CD14-positive monocyte (primary cell): ENCODE data around the gene SFXN2. TPM values are rescaled to one million over a fixed set of nuclear protein-coding genes. Genes with fewer than 3 reads are reported as not detected.

ENCODE experiments used
- DNase-seq, 3 donors: peaks; one replicate each; pipeline ENCODE4 v3.0.0-alpha.2; 2011 to 2022
- H2AFZ ChIP-seq: 2 replicates; pipeline ENCODE4 v1.6.0; 2012; ENCODE audit warnings: mild to moderate bottlenecking, low read depth, low read length, inconsistent platforms; ENCODE audit not compliant: insufficient read depth, poor library complexity, severe bottlenecking
- H3K27ac ChIP-seq, 2 donors: 1 replicate in 1 of 2; 2 replicates in 1 of 2; pipeline ENCODE4 v1.5.1; 2012 to 2013; ENCODE audit warnings: low read length in 2 of 2, control low read depth in 1 of 2, inconsistent platforms in 1 of 2, low read depth in 1 of 2, mild to moderate bottlenecking in 1 of 2
- H3K27me3 ChIP-seq, 2 donors: one replicate each; pipeline versions ENCODE4 v1.6.0 to v1.6.1; 2011 to 2013; ENCODE audit warnings: low read length in 2 of 2; ENCODE audit not compliant: control insufficient read depth in 2 of 2, insufficient read depth in 2 of 2
- H3K36me3 ChIP-seq, 2 donors: replicated peaks in 1 of 2; 1 replicate in 1 of 2; 2 replicates in 1 of 2; pipeline versions ENCODE4 v1.5.1 to v1.6.1; 2012 to 2013; ENCODE audit warnings: low read length in 2 of 2, control low read depth in 1 of 2, inconsistent platforms in 1 of 2, mild to moderate bottlenecking in 1 of 2; ENCODE audit not compliant: insufficient read depth in 2 of 2, control insufficient read depth in 1 of 2
- H3K4me1 ChIP-seq, 2 donors: 1 replicate in 1 of 2; 2 replicates in 1 of 2; pipeline versions ENCODE4 v1.5.1 to v1.6.1; 2012 to 2013; ENCODE audit warnings: low read length in 2 of 2, control low read depth in 1 of 2, inconsistent platforms in 1 of 2, mild to moderate bottlenecking in 1 of 2, moderate library complexity in 1 of 2; ENCODE audit not compliant: insufficient read depth in 2 of 2, control insufficient read depth in 1 of 2
- H3K4me2 ChIP-seq: replicated peaks from 2 replicates; pipeline ENCODE3; 2012; ENCODE audit warnings: low read length, moderate library complexity, mild to moderate bottlenecking; ENCODE audit not compliant: poor library complexity, severe bottlenecking; ENCODE audit errors: extremely low read depth
- H3K4me3 ChIP-seq, 3 experiments: fragments of 200-600 bp in 1 of 3; sonication (generic) in 1 of 3; replicated peaks in 1 of 3; 1 replicate in 2 of 3; 2 replicates in 1 of 3; pipeline ENCODE4 v1.5.1; 2011 to 2013; ENCODE audit warnings: low read length in 3 of 3, mild to moderate bottlenecking in 3 of 3, control low read depth in 2 of 3, low read depth in 2 of 3, inconsistent platforms in 1 of 3, moderate library complexity in 1 of 3
- H3K79me2 ChIP-seq: 2 replicates; pipeline ENCODE4 v1.6.0; 2012; ENCODE audit warnings: mild to moderate bottlenecking, control low read depth, inconsistent platforms, low read length, moderate library complexity; ENCODE audit not compliant: insufficient read depth
- H3K9ac ChIP-seq: 2 replicates; pipeline ENCODE4 v1.6.0; 2017; ENCODE audit warnings: low read length, mild to moderate bottlenecking; ENCODE audit not compliant: insufficient read depth, poor library complexity, severe bottlenecking
- H3K9me3 ChIP-seq, 2 donors: replicated peaks in 1 of 2; 1 replicate in 1 of 2; 2 replicates in 1 of 2; pipeline versions ENCODE4 v1.5.1 to v1.6.1; 2012 to 2013; ENCODE audit warnings: low read length in 2 of 2, control low read depth in 1 of 2; ENCODE audit not compliant: control insufficient read depth in 1 of 2, insufficient read depth in 1 of 2
- H4K20me1 ChIP-seq: 2 replicates; pipeline ENCODE4 v1.6.0; 2012; ENCODE audit warnings: mild to moderate bottlenecking, low read length, control low read depth, moderate library complexity; ENCODE audit not compliant: insufficient read depth
- H3K27ac Mint-ChIP-seq, 7 donors: one replicate each; pipeline ENCODE4 v1.8.0; 2020; ENCODE audit warnings: mild to moderate bottlenecking in 7 of 7, mixed read lengths in 7 of 7, moderate library complexity in 6 of 7, inconsistent platforms in 2 of 7
- H3K27me3 Mint-ChIP-seq, 3 donors: one replicate each; pipeline ENCODE4 v1.8.0; 2021 to 2022; ENCODE audit warnings: low read depth in 3 of 3, mild to moderate bottlenecking in 3 of 3, mixed read lengths in 3 of 3, moderate library complexity in 3 of 3, inconsistent platforms in 1 of 3
- H3K36me3 Mint-ChIP-seq, 2 donors: one replicate each; pipeline ENCODE4 v1.8.0; 2020; ENCODE audit warnings: mixed read lengths in 2 of 2, inconsistent platforms in 1 of 2, mild to moderate bottlenecking in 1 of 2
- H3K4me1 Mint-ChIP-seq: one replicate; pipeline ENCODE4 v1.8.0; 2020; ENCODE audit warnings: mild to moderate bottlenecking, mixed read lengths
- H3K4me3 Mint-ChIP-seq, 2 donors: one replicate each; pipeline ENCODE4 v1.8.0; 2020; ENCODE audit warnings: mild to moderate bottlenecking in 2 of 2, mixed read lengths in 2 of 2, moderate library complexity in 1 of 2
- H3K9me3 Mint-ChIP-seq, 7 donors: one replicate each; pipeline ENCODE4 v1.8.0; 2020 to 2022; ENCODE audit warnings: mixed read lengths in 7 of 7, mild to moderate bottlenecking in 6 of 7, moderate library complexity in 6 of 7, inconsistent platforms in 2 of 7
- WGBS: methylation state at CpG from one replicate; pipeline ENCODE4 v1.1.5; 2013; ENCODE audit warnings: missing lambda C conversion rate; ENCODE audit not compliant: insufficient coverage; 5-methylcytosine and 5-hydroxymethylcytosine counted together
- intact Hi-C, 2 donors: fragments of 100-400 bp; cut with micrococcal nuclease; formaldehyde crosslinking; loops; one replicate each; pipeline versions ENCODE4 v1.15.0 to v1.15.1; 2023
- polyA plus RNA-seq, 3 donors: library from polyadenylated mRNA; depleted of rRNA in 1 of 3; unstranded in 2 of 3; stranded (reverse) in 1 of 3; fragments of 300-500 nt in 2 of 3; fragments of >200 nt in 1 of 3; fragmentation: Illumina TruSeq in 2 of 3; gene quantifications; 1 replicate in 2 of 3; 2 replicates in 1 of 3; pipeline ENCODE4 v1.2.3, GENCODE V29; 2012 to 2021
- TF ChIP-seq, protein P1 (sequence below): fragments of 200-600 bp; IDR thresholded peaks from one replicate; pipeline ENCODE4 v1.8.0; 2022; ENCODE audit warnings: antibody characterized with exemption, mild to moderate bottlenecking

The SFXN2 gene
- polyA plus RNA-seq, 3 donors: 1.3 to 2.0 (median 1.8) TPM

DNA sequence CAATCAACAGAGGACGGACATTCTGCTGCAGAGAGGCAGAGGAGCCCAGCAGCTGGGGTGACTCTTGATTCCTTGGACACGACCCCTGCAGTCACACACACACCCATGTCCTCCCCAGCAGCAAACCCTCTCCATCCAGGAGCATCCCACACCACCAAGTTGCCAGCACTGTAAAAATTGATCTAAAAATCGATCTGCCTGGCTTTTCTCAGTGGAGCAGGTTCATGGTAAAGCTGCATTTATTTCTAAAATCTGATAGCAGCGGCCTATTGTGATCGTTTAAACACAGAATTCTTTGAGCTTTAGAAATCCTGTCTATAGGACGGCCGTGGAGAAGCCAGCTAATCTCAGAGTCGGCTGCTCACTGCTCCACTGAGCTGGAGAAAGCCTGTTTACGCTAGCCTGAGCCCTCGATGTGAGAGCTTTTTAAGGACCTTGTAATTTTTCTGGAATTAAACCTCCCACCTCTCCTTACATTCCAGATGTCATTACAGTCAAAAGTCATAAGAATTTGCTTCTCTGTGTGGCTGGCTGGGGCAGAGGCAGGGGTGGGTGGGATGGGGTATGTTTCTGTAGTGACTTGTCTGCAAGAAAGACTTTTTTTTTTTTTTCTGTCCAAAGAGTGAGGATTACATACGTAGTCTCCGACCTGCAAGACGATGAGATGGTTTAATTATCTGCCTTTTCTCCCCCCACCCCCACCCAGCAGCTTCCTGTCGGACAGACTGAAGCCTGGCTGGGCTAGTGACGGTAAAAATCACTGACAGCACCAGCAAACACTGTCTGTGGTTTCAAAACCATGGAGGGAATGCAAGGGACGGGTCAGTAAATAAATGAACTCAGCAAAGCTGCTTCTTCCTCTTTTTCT is 38.5 kb upstream of the SFXN2 start:
- 50% methylated on average over 5 of the region's 16 CpGs for WGBS
- H3K4me3 Mint-ChIP-seq: peak overlapping the region; percentile 56 to 78
- peaks cover 77% of the 10 kb centered on the region for H3K4me1 Mint-ChIP-seq
- no peaks in the 10 kb centered on the region for H3K9me3 ChIP-seq
- no peaks in the 10 kb centered on the region for H4K20me1 ChIP-seq
- intact Hi-C loops: loop anchor here (2.0 kb wide), 1 partner anchor 29 kb away; no protein-coding TSS in a partner anchor
- TF ChIP-seq, protein P1, sequence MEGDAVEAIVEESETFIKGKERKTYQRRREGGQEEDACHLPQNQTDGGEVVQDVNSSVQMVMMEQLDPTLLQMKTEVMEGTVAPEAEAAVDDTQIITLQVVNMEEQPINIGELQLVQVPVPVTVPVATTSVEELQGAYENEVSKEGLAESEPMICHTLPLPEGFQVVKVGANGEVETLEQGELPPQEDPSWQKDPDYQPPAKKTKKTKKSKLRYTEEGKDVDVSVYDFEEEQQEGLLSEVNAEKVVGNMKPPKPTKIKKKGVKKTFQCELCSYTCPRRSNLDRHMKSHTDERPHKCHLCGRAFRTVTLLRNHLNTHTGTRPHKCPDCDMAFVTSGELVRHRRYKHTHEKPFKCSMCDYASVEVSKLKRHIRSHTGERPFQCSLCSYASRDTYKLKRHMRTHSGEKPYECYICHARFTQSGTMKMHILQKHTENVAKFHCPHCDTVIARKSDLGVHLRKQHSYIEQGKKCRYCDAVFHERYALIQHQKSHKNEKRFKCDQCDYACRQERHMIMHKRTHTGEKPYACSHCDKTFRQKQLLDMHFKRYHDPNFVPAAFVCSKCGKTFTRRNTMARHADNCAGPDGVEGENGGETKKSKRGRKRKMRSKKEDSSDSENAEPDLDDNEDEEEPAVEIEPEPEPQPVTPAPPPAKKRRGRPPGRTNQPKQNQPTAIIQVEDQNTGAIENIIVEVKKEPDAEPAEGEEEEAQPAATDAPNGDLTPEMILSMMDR: no peak
- peak overlapping the region; percentile 98 to 100 (median 99) for H3K27ac Mint-ChIP-seq
- peak overlapping the region; percentile 61 for H3K9ac ChIP-seq
- H3K27me3 Mint-ChIP-seq: peaks cover 0 to under 1% (median 0%) of the 10 kb centered on the region in 3 donors
- peak overlapping the region; percentile 80 for H3K4me2 ChIP-seq
- H3K27me3 ChIP-seq: no peaks in the 10 kb centered on the region
- H3K79me2 ChIP-seq: peaks cover 7% of the 10 kb centered on the region
- H3K4me1 ChIP-seq: peaks cover 75 to 82% of the 10 kb centered on the region in 2 donors
- H3K36me3 ChIP-seq: no peaks in the 10 kb centered on the region
- peak; percentile 81 to 91 (median 88) for DNase-seq
- peak overlapping the region in 1 of 3 experiments; percentile 74 for H3K4me3 ChIP-seq
- H3K9me3 Mint-ChIP-seq: no peaks in the 10 kb centered on the region
- H3K27ac ChIP-seq: peak overlapping the region; percentile 91 to 93
- no peak overlapping the region for H2AFZ ChIP-seq
- peaks cover 0 to 8% of the 10 kb centered on the region in 2 donors for H3K36me3 Mint-ChIP-seq

DNA sequence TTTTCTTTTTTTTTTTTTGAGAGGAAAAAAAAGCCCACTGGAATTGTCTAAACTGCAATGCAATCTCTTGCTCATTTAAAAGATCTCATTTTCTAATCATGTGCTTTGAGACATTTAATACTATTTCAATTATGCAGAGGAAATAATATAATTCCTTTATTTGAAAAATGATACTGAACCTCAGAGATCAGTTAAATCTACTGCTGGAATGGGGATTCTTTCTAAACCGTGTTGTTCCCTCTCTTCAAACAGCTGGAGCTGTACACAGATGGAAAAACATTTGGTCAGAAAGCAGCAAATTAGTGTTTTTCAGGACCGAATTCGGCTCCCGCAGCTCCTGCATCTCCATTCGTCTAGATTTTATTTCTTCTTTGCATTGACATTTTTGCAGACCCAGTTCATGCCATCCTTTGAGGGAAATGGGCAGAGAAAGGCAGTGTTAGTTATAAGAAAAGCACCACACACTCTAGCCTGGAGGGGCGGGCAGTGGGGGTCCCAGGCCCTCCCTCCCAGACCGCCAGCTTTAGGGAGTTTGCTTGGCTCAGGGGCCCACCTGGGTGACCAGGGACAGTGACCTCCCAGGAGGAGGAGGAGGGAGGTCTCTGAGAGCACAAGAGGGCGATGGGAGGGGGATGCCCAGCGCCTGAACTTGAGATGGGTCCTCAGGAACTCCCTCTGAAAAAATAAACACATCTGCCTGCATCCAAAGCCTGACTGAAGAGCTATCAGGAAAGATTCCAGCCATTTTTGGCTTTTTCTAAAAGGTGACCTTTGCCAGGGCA is 37.7 kb upstream of the SFXN2 start:
- intact Hi-C loops: no loop called here

More for the DNA sequence above, 37.7 kb upstream of the SFXN2 start:
- no peaks in the 10 kb centered on the region for H3K36me3 ChIP-seq
- H3K27me3 ChIP-seq: no peaks in the 10 kb centered on the region
- Mint-ChIP-seq H3K9me3 (no peaks in the 10 kb centered on the region), H3K27me3 (peaks cover 0 to 3% (median 0%) of the 10 kb centered on the region in 3 donors), H3K4me1 (peaks cover 77% of the 10 kb centered on the region), H3K4me3 (peak overlapping the region; percentile 37 to 78), H3K36me3 (peaks cover 5 to 14% of the 10 kb centered on the region in 2 donors), H3K27ac (peak overlapping the region; percentile 93 to 100 (median 98))
- WGBS: 60% methylated on average over 2 of the region's 9 CpGs
- peak overlapping the region in 1 of 3 experiments; percentile 74 for H3K4me3 ChIP-seq
- TF ChIP-seq, protein P1: no peak
- H3K27ac ChIP-seq: peak overlapping the region; percentile 91 to 93
- no peak overlapping the region for H3K9ac ChIP-seq
- peaks cover 7% of the 10 kb centered on the region for H3K79me2 ChIP-seq
- peak overlapping the region; percentile 80 for H3K4me2 ChIP-seq
- peaks cover 75 to 79% of the 10 kb centered on the region in 2 donors for H3K4me1 ChIP-seq
- no peak overlapping the region for H2AFZ ChIP-seq
- DNase-seq: no peak
- no peaks in the 10 kb centered on the region for H3K9me3 ChIP-seq
- no peaks in the 10 kb centered on the region for H4K20me1 ChIP-seq
